HG02870 (cell line): Measurements from ENCODE around the gene PRRT1.
"Not testable (repeated sequence)": the region's sequence is repeated elsewhere in the genome, so short reads cannot be mapped to it uniquely, and the experiment has no call there.

Experiments
- ATAC-seq: cut with Tn5 transposase; IDR thresholded peaks from one replicate; pipeline ENCODE4 v1.9.1; 2021; ENCODE audit warnings: mild to moderate bottlenecking, moderate library complexity; ENCODE audit not compliant: unreplicated experiment

PRRT1 gene

DNA sequence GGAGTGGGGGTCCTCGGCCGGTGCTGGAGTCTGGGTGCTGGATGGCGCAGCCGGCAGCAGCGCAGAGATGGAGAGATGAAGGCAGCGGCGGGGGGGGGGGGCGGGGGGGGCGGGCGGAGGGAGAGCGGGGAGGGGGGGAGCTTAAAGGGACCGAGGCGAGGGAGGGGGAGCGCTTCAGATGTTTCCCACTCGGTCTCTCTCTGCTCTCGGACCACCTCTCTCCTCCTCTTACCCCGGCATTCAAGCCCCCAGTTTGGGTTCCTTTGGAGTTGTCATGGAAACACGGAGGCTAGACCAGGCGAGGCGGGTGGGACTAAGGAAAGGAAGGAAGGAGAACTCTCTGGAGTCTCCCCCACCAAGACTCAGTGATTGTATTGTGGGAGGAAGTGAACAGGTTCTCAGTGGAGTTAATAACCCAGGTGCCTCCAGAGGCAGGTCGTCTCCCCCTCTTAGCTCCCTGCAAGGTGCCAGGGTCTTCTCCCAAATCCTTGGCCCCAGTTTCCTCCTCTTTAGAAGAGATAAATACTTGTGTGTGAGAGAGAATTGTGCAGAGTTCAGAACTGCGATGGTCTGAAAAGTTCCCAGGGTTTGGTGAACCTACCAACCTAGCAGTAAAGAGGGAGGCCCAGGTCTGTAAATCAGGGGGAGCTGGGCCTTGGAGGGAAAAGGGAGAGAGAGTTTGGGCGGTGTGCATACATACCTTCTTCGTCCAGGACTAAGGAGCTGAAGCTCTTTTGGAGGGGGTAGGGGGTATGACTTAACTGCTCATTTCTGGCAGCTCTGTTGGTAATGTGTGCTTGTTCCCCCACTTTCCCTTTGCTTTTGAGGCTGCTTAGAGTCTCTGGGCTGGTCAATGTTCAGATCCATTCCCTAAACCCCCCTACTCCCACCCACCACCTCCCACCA, at the start of gene PRRT1:
Gene PRRT1, minus strand, starts transcription at position 77 of the 906 bp plus-strand sequence. CDS start 112 bp downstream, outside the sequence.
- no peak for ATAC-seq

GRCh38 chr6:32200711-32201475, 49.2 kb upstream of the PRRT1 start:
- no peak for ATAC-seq

GRCh38 chr6:32198866-32199265, 47.1 kb upstream of the PRRT1 start:
- no peak for ATAC-seq

- no peak for ATAC-seq
Measured at GRCh38 chr6:32198345-32198696, 46.6 kb upstream of the PRRT1 start.

GRCh38 chr6:32196682-32197616, 45.2 kb upstream of the PRRT1 start:
- no peak for ATAC-seq

DNA sequence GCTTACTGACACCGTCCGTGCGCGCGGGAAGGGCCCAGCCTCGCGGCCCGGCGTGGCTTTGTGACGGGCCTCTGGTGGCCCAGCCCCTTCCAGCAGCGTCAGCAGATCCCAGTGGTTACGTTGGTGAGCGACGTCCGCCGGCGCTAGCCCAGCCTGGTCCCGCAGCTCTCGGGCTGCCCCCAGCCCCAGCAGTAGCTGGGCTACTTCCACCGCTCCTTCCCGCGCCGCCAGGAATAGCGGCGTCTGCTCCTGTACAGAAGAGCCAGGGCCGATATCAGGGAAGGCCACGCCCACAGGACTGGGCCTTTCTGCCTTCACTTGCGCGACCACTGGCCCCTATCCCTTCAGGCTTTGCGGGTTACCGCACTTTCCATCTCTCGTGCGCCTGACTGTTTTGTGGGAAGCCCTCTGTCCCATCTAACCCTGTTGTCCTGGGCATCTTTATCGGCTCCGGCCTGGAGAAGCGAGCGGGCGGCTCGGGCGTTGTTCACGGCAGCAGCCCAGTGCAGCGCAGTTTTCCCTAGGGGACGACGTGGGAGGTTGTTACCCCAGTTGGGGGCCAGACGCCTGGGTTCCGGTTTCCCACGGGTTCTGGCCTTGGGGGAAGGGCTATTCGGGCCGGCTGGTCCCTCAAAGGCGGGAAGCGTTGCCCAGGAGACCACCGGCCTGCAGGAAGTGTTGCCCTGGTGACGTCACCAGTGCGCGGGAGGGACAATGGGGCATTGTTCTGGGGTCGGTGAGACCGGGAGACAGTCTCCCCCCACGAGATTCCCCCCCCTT, 44.4 kb upstream of the PRRT1 start:
- peak; percentile 71 for ATAC-seq

GRCh38 chr6:32195652-32195901, 43.8 kb upstream of the PRRT1 start:
- peak; percentile 78 for ATAC-seq

DNA sequence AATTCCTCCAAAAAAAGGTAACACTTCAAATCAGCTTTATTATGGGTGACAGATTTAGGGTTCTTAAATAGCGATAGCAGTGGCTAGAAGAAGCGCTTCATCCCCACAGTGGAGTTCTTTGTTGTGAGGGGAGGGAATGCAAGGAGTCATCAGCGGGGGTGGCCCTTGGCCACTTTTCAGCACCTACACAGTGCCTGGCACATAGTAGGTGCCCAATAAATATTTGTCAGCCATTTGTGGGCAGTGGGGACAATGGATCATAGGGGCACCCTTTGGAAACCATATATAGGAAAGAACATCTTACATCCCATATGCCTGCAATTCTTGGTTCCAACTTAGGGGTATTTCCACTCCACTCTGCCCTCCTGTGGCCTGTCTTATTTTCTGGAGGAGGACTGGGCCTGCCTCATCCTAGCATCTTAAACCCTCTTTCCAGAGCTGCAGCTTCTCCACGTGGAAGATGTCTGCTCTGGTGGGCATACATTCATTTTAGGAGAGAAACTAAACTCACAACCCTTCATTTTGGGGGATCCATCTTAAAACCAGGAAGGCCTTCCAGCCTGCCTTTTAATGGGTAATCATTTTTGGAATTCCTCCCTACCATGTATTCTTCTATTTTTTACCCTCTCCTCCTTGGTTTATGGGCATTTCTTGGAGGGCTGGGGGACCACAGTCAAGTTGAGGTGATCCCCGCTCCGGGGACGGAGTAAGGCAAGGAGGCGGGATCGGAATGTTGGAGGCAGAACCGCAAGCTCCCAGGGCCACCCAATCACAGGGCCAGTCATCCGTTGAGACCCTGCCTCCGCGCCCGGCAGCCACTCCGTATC, 43.3 kb upstream of the PRRT1 start:
- ATAC-seq: no peak

DNA sequence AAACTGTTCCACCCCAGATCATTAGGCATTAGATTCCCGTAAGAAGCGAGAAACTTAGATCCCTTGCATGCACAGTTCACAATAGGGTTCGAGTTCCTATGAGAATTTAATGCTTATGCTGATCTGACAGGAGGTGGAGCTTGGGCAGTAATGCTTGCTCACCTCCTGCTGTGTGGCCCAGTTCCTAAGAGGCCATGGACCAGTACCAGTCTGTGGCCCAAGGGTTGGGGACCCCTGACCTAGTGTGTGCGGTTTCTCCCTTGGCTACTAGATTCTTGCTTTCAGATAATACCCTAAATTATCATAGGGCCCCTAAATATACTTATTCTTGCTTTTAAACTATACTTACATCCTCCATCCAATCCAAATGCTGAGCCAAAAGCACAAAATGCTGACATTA, 42.6 kb upstream of the PRRT1 start:
- no peak for ATAC-seq

DNA sequence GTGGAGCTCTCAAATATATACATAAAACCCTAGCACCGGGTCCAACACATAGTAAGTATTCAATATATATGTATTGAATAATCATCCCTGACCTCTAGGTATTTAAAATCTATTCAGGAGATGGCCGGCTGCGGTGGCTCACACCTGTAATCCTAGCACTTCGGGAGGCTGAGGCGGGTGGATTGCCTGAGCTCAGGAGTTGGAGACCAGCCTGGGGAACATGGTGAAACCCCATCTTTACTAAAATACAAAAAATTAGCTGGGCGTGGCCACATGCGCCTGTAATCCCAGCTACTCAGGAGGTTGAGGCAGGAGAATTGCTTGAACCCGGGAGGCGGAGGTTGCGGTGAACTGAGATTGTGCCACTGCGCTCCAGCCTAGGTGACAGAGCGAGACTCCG, 41.4 kb upstream of the PRRT1 start:
- ATAC-seq: not testable (repeated sequence)

DNA sequence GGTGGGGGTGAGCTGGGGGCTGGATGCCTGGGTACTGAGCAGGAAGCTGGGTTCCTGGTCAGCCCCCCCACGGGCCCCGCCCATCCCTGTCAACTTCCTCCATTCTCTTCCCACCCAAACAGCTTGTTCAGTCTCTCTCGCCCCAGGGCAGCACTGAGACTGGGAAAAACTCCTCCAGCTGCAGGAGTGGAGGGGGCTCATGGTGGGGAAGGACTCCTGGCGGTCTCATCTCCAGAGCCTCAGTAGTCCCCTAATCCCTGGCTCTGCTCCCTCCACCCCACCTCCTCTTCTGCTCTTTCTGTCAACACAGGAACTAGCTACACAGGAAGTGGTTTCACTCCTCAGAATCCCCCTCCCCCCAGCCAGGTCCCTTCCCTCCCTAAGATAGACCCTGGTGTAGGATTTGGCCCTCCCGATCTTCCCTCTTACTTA, 40.9 kb upstream of the PRRT1 start, which contains the start of gene GPSM3:
Gene GPSM3, minus strand, starts transcription at position 36 of the 432 bp plus-strand sequence. CDS start 130 bp downstream, outside the sequence.
- no peak for ATAC-seq

DNA sequence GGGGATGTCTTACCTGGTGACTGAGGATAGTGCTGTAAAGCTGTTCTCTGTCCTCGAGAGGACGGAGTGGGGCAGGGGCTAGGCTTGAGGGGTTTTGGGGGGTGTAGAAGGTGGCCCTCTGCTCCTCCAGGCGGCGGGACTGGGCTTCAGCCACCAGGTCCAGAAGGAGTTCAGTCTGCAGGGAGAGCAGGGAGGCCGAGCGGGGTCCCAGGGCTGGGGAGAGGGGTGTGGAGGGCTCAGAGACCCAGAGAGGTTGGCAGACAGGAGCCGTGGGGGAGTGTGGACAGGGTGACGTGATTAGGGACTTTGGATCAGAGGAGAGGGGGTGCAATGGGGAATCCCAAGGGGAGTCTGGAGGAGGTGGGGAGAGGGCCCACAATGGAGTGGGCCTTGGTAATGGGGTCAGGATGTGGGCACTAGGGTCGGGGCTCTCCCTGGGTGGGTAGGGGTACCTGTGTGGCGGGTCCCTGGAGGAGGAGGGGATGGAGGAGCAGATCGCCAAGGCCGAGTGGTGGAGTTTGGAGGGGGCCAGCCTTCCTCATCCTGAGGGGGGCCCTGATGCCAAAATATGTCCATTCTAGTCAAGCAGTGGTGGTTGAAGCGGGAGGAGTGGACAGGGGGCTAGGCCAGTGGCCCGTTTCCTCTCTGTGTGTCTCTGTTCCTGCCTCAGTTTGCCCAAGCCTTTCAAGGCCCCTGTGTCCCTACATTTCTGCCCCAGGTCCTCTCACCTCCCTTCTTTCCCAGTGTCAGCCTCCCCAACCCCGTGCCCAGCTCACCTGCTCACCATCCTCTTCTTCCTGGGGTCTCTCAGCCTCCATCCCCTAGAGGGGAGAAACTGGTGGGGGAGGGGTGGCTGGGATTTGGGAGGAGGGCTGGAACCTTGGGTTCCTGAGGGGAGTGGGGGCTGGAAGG, 40.2 kb upstream of the PRRT1 start:
- ATAC-seq: no peak

DNA sequence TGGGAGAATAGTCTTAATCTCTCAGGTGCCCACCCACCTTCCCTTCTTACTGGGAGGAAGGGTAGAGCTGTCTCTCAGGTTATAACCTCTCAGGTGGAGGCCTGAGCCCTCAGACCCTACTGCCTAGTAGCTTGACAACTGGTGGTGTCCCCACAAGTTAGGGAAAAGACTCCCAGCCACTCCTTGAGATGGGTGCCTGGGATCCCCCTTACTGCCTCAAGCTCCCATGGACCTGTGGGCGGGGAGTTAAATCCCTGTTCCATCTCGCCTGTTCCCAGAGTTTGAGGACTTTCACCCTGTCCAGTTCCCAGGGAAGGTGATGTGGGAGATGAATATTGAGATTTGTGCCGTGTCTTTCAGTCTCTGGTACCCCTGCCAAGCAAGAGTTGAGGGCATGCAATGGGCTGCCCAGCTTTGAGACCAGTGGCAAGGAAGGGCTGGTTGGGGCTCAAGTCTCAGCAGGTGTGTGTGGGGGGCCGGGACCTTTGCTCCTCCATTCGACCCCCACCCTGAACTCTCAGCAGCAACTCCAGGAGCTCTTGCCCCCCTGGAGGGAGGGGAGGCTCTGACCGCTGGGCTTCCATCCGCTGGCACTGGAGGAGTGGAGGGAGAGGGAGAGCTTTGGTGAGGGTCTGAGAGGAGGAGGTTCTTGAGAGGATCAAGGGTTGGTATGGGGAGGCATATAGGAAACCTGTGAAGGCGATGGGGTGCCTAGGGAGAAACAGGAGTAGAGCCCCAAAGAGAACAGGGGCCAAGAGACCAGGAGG, 39.4 kb upstream of the PRRT1 start:
- no peak for ATAC-seq

GRCh38 chr6:32190054-32190851, 38.5 kb upstream of the PRRT1 start, which contains the start of gene PBX2:
TSS of gene PBX2 (minus strand) at chr6:32190202. CDS start at chr6:32189915, 287 bp downstream.
- ATAC-seq: peak; percentile 64

DNA sequence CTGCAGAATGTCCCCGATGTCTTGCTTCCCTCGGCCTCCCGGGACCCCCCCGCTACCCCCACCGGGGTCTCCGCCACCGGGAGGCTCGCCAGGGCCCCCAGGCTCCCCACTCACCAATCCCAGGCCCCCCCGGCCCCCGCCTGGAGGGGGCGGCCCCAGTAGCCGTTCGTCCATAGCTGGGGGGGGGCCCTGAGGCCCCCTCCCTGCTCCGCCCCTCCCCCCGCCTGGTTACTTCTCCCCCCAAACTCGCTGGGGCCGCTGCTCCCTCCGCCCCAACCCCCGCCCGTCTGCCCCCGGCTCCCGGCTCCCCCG, 38.0 kb upstream of the PRRT1 start:
- no peak for ATAC-seq

GRCh38 chr6:32189069-32189741, 37.5 kb upstream of the PRRT1 start:
- ATAC-seq: no peak
